COLO829 (cell line): ENCODE measurements around the gene BROX.

Experiments used
- DNase-seq: peaks from one replicate; pipeline ENCODE4 v3.0.0; 2012; ENCODE audit warnings: low spot score

The BROX gene

GRCh38 chr1:222777977-222778376 is 65.6 kb downstream of the BROX start:
- DNase-seq = no peak

GRCh38 chr1:222781251-222781650 is 68.9 kb downstream of the BROX start:
- no peak for DNase-seq

GRCh38 chr1:222783051-222783450 is 70.7 kb downstream of the BROX start:
- no peak for DNase-seq

- peak; percentile 83 for DNase-seq
Measured at GRCh38 chr1:222784371-222784770, 72.0 kb downstream of the BROX start.
